MG63 (cell line): ENCODE data around the gene BIRC3. TPM values are rescaled to one million over a fixed set of nuclear protein-coding genes. Genes with fewer than 3 reads are reported as not detected.
"Not testable (repeated sequence)": the region's sequence is repeated elsewhere in the genome, so short reads cannot be mapped to it uniquely, and the experiment has no call there.

ENCODE experiments used
- DNase-seq: peaks from one replicate; pipeline ENCODE4 v3.0.0-alpha.2; 2020
- H3K27me3 ChIP-seq: fragments of 250-450 bp; sonication (Bioruptor Pico); 2 replicates; pipeline ENCODE4 v1.5.1; 2020; ENCODE audit warnings: mild to moderate bottlenecking, moderate library complexity
- H3K36me3 ChIP-seq: fragments of 250-450 bp; sonication (Bioruptor Pico); 2 replicates; pipeline ENCODE4 v1.5.1; 2020; ENCODE audit warnings: mild to moderate bottlenecking, moderate library complexity
- H3K4me3 ChIP-seq: fragments of 250-450 bp; sonication (Bioruptor Pico); 2 replicates; pipeline ENCODE4 v1.5.1; 2020; ENCODE audit warnings: mild to moderate bottlenecking, moderate library complexity
- H3K9me3 ChIP-seq: fragments of 250-450 bp; sonication (Bioruptor Pico); 2 replicates; pipeline ENCODE4 v1.5.1; 2020; ENCODE audit warnings: mild to moderate bottlenecking, moderate library complexity
- total RNA-seq: library from RNA; depleted of rRNA; stranded (reverse); fragments of >200 nt; shearing (Covaris generic); gene quantifications from 2 replicates; pipeline ENCODE4 v1.2.3, GENCODE V29; 2014; ENCODE audit warnings: low replicate concordance

BIRC3 gene
- total RNA-seq, 1 experiment from 2014 or later: 0.59 TPM

DNA sequence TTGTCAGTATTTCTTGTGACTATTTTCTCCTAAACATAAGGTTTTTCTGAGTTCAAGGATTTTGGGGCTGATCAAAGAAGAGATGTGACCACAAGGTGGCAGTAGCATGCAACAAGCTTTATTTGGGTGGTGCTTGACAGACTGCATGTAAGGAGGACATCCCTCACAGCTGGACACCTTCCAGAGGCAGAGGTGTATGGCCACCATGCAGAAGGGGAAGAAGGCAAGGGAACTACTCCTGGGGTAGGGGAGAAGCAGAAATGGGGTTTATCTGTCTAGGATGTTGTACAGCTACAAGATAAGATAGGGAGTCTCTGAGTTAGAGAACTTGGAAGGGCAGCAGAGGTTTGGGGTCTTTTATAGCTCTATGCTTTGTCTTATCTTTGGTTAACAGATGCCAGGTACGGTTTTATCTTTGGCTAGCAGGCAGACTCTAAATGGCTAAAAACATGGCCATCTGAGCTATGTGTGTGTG is 24.6 kb downstream of the BIRC3 start:
- no peaks in the 10 kb centered on the region for H3K36me3 ChIP-seq
- peak; percentile 73 for DNase-seq
- H3K9me3 ChIP-seq: no peaks in the 10 kb centered on the region
- H3K4me3 ChIP-seq: no peak overlapping the region
- H3K27me3 ChIP-seq: no peaks in the 10 kb centered on the region

DNA sequence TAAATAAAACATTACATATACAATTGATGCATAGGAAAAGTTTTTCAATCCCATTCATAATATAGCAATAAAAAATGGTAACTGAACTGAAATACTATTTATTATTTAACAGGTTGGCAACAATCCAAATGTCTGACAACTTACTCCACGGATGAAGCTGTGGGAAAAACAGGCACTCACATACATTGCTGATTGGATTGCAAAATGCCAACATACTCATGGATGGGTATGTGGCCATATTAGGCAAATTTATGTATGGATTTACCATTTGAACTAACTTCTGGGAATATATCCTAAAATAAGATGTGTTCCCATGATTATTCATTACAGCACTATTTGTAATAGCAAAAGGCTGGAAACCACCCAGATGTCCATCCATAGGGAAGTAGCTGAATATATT is 26.5 kb downstream of the BIRC3 start:
- H3K36me3 ChIP-seq: no peaks in the 10 kb centered on the region
- no peaks in the 10 kb centered on the region for H3K27me3 ChIP-seq
- H3K4me3 ChIP-seq: no peak overlapping the region
- H3K9me3 ChIP-seq: no peaks in the 10 kb centered on the region
- DNase-seq: no peak

- peak; percentile 54 for DNase-seq
- peak overlapping the region; percentile 83 for H3K4me3 ChIP-seq
- H3K27me3 ChIP-seq: no peaks in the 10 kb centered on the region
- H3K36me3 ChIP-seq: peaks cover 16% of the 10 kb centered on the region
- H3K9me3 ChIP-seq: no peaks in the 10 kb centered on the region
Observed at GRCh38 chr11:102345904-102346303, 28.6 kb downstream of the BIRC3 start.

DNA sequence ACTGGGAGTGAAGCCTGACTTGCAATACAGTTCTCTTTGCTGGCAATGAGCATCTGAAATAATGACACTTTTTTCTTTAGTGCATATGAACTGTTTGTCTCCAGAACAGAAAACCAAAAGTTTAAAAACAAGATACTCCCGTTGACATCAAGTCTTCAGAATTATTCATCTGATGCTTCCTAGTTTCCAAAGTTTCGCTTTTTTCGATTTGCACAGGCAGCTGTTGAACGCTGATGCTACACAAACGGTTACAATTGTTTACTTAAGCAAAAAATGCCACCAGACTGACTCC is 29.1 kb downstream of the BIRC3 start:
- Histone ChIP-seq H3K4me3 (peak overlapping the region; percentile 83), H3K9me3 (no peaks in the 10 kb centered on the region), H3K36me3 (peaks cover 19% of the 10 kb centered on the region), H3K27me3 (no peaks in the 10 kb centered on the region)
- no peak for DNase-seq

GRCh38 chr11:102346748-102347461 is 29.6 kb downstream of the BIRC3 start, which contains the start of gene BIRC2:
Gene BIRC2 (plus strand): TSS chr11:102347214. CDS start chr11:102349855, 2,641 bp downstream.
- peak; percentile 94 for DNase-seq
- no peaks in the 10 kb centered on the region for H3K27me3 ChIP-seq
- H3K36me3 ChIP-seq: peaks cover 19% of the 10 kb centered on the region
- H3K9me3 ChIP-seq: no peaks in the 10 kb centered on the region
- H3K4me3 ChIP-seq: peak within 1 kb of the TSS; percentile 83

DNA sequence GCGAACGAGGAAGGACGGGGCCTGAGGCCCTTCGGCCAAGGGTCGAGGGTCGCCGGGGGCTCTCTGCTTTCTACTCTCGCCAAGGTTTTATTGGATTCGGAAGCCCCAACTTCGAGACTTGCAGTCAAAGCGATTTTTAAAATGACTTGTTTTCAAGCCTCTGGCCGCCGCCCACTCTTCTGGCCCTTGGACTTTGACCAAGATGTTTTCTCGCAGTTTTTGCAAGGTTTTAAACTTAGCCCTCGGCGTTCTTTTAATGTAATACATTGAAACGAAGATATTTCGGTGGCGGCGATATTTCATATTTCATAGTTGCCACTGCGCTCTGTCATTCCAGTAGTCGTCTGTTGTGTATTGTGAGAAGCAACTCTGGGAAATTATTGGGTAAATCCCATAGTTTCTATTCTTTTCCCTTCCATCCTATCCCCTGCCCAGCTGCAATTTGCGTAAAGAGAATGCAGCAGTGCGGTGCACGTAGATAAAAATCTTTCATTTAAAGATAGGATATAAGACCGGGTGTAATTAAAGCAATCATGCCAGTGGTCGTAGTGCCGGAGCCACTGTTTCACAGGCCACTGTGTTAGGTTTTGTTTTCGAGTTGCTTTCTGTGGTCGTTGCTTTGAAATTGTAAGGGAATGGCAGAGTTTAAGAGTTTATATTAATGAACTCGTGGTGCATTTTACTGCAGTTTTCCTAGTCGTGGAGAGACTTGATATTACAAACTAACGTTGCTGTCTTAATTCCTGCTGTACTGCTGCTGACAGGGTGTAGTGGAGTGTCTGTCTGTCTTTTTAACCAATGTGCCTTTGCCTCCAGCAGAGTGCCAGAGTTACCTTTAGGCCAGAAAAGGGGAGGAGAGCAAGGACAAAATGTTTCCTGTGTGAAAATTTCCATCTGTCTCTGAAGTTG is 30.4 kb downstream of the BIRC3 start:
- Histone ChIP-seq H3K4me3 (peak overlapping the region; percentile 83), H3K36me3 (peaks cover 21% of the 10 kb centered on the region), H3K27me3 (no peaks in the 10 kb centered on the region), H3K9me3 (no peaks in the 10 kb centered on the region)
- DNase-seq: no peak

GRCh38 chr11:102357116-102357515 is 39.8 kb downstream of the BIRC3 start:
- Histone ChIP-seq H3K4me3 (no peak overlapping the region), H3K36me3 (peaks cover 51% of the 10 kb centered on the region), H3K27me3 (no peaks in the 10 kb centered on the region), H3K9me3 (peaks cover 9% of the 10 kb centered on the region)
- no peak for DNase-seq

DNA sequence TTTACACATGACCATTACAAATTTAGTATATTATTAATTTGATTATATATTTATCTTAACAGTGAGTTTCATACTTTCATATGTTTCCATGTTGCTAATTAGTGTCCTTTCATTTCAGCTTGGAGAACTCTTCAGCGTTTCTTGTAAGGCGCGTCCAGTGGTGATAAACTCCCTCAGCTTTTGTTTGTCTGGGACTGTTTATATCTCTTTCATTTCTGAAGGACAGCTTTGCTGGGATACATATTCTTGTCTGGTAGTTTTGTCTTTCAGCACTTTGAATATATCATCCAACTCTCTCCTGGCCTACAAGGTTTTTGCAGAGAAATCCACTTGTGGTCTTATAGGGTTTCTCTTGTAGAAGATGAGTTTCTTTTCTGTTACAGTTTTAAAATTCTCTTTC is 42.1 kb downstream of the BIRC3 start:
- Histone ChIP-seq H3K9me3 (peaks cover 9% of the 10 kb centered on the region), H3K36me3 (peaks cover 62% of the 10 kb centered on the region), H3K4me3 (no peak overlapping the region), H3K27me3 (no peaks in the 10 kb centered on the region)
- DNase-seq: no peak

DNA sequence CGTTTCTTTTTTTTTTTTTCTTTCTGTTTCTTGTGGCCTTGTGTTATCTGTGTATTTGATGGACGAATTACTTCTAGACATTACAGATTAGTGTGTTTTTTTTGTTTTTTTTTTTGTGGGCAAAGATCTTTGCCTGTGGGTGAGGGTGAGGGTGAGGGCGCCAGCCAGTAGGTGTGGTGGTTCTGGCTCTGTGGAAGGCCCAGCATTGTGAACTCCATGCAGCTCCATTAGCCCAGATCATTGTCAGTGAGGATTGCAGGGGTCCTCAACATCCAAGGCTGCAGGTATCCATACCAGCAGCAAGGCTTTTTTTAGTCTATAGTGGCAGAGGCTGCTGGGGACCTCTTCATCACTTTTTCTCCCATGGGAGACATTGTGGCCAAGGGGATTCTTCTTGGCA is 43.4 kb downstream of the BIRC3 start:
- DNase-seq: no peak
- no peak overlapping the region for H3K4me3 ChIP-seq
- peaks cover 62% of the 10 kb centered on the region for H3K36me3 ChIP-seq
- H3K9me3 ChIP-seq: peaks cover 5% of the 10 kb centered on the region
- H3K27me3 ChIP-seq: no peaks in the 10 kb centered on the region

- no peaks in the 10 kb centered on the region for H3K27me3 ChIP-seq
- peaks cover 62% of the 10 kb centered on the region for H3K36me3 ChIP-seq
- peaks cover 5% of the 10 kb centered on the region for H3K9me3 ChIP-seq
- DNase-seq: no peak
- H3K4me3 ChIP-seq: no peak overlapping the region
Observed at GRCh38 chr11:102361086-102362031, 44.1 kb downstream of the BIRC3 start.

DNA sequence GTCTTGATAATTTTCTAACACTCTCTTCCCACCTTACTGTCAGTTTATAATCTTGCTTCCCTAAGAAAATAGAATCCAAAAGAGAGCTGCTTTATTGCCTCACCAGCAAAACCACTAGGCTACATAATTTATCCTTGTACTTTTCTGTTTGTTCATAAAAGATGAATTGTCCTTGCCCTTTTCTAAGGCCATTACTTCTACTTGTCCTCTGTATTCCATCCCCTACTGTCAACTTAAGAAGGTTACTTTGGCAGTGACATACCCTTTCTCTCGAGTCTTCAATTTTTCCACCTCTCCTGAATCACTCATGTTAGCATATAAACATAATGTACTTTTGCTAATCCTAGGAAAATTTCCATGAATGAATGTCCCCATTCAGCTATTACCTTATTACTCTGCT is 47.7 kb downstream of the BIRC3 start:
- H3K9me3 ChIP-seq: no peaks in the 10 kb centered on the region
- no peaks in the 10 kb centered on the region for H3K27me3 ChIP-seq
- H3K4me3 ChIP-seq: no peak overlapping the region
- peaks cover 58% of the 10 kb centered on the region for H3K36me3 ChIP-seq
- DNase-seq: no peak

GRCh38 chr11:102367364-102367763 is 50.1 kb downstream of the BIRC3 start:
- Histone ChIP-seq H3K27me3 (no peaks in the 10 kb centered on the region), H3K36me3 (peaks cover 55% of the 10 kb centered on the region), H3K4me3 (no peak overlapping the region), H3K9me3 (no peaks in the 10 kb centered on the region)
- DNase-seq: no peak

- Histone ChIP-seq H3K9me3 (no peaks in the 10 kb centered on the region), H3K36me3 (peaks cover 46% of the 10 kb centered on the region), H3K27me3 (no peaks in the 10 kb centered on the region), H3K4me3 (no peak overlapping the region)
- DNase-seq: no peak
Observed at GRCh38 chr11:102368472-102368871, 51.2 kb downstream of the BIRC3 start.

DNA sequence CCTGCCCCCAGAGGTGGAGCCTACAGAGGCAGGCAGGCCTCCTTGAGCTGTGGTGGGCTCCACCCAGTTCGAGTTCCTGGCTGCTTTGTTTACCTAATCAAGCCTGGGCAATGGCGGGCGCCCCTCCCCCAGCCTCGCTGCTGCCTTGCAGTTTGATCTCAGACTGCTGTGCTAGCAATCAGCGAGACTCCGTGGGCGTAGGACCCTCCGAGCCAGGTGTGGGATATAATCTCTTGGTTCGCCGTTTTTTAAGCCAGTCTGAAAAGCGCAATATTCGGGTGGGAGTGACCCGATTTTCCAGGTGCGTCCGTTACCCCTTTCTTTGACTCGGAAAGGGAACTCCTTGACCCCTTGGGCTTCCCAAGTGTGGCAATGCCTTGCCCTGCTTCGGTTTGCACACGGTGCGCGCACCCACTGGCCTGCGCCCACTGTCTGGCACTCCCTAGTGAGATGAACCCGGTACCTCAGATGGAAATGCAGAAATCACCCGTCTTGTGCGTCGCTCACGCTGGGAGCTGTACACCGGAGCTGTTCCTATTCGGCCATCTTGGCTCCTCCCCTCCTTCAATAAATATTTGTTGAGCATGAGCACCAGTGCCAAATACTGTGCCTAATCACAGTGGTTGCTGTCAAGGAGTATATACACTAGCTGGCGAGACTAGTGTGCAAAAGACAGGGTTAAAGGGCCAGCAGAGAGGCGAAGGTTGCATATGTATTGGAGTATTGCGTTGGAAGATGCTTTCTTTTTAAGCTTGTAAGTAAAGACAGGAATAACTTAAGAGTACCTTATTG is 57.5 kb downstream of the BIRC3 start:
- H3K9me3 ChIP-seq: not testable (repeated sequence)

GRCh38 chr11:102375720-102376399 is 58.6 kb downstream of the BIRC3 start:
- Histone ChIP-seq H3K27me3 (no peaks in the 10 kb centered on the region), H3K36me3 (peaks cover 42% of the 10 kb centered on the region)
- no peak for DNase-seq

More for the DNA sequence above, 57.5 kb downstream of the BIRC3 start:
- not testable (repeated sequence) for H3K27me3 ChIP-seq, DNase-seq, H3K4me3 ChIP-seq
- peaks cover 38% of the 10 kb centered on the region for H3K36me3 ChIP-seq

More at GRCh38 chr11:102375720-102376399, 58.6 kb downstream of the BIRC3 start:
- no peaks in the 10 kb centered on the region for H3K9me3 ChIP-seq
- no peak overlapping the region for H3K4me3 ChIP-seq
